Activated naive CD4-positive, alpha-beta T cell treated with Interleukin-2 at 50 U/mL for 16 hours (primary cell): ENCODE measurements around the gene TOR1B.
"Not testable (repeated sequence)": the region's sequence is repeated elsewhere in the genome, so short reads cannot be mapped to it uniquely, and the experiment has no call there.

Source experiments
- DNase-seq: peaks from one replicate; pipeline ENCODE4 v3.0.0-alpha.2; 2020

Gene TOR1B

GRCh38 chr9:129802833-129803675, at the start of gene TOR1B:
TSS of gene TOR1B (plus strand) at chr9:129803184. CDS start at chr9:129803213, 29 bp downstream.
- peak; percentile 92 for DNase-seq

- DNase-seq: no peak
Observed at GRCh38 chr9:129755151-129755550, 47.8 kb upstream of the TOR1B start.

GRCh38 chr9:129756191-129756590, 46.8 kb upstream of the TOR1B start:
- no peak for DNase-seq

- no peak for DNase-seq
Observed at GRCh38 chr9:129757045-129757444, 45.9 kb upstream of the TOR1B start.

GRCh38 chr9:129759319-129759718, 43.7 kb upstream of the TOR1B start:
- DNase-seq: no peak

GRCh38 chr9:129759804-129760502, 43.0 kb upstream of the TOR1B start:
- DNase-seq: no peak

GRCh38 chr9:129760784-129761183, 42.2 kb upstream of the TOR1B start:
- not testable (repeated sequence) for DNase-seq

GRCh38 chr9:129761293-129761900, 41.6 kb upstream of the TOR1B start:
- DNase-seq: no peak

GRCh38 chr9:129761901-129762369, 41.0 kb upstream of the TOR1B start:
- DNase-seq: no peak

GRCh38 chr9:129762370-129762984, 40.5 kb upstream of the TOR1B start:
- not testable (repeated sequence) for DNase-seq

GRCh38 chr9:129762985-129763926, 39.7 kb upstream of the TOR1B start:
- no peak for DNase-seq

GRCh38 chr9:129765764-129766317, 37.1 kb upstream of the TOR1B start:
- no peak for DNase-seq

GRCh38 chr9:129768486-129768885, 34.5 kb upstream of the TOR1B start:
- DNase-seq: no peak

- DNase-seq: no peak
Observed at GRCh38 chr9:129769669-129770068, 33.3 kb upstream of the TOR1B start.

- no peak for DNase-seq
Observed at GRCh38 chr9:129770741-129771140, 32.2 kb upstream of the TOR1B start.

GRCh38 chr9:129773262-129774048, 29.5 kb upstream of the TOR1B start:
- no peak for DNase-seq

GRCh38 chr9:129774791-129775447, 28.1 kb upstream of the TOR1B start:
- no peak for DNase-seq

GRCh38 chr9:129775448-129775798, 27.6 kb upstream of the TOR1B start:
- DNase-seq: no peak

GRCh38 chr9:129776096-129776495, 26.9 kb upstream of the TOR1B start:
- not testable (repeated sequence) for DNase-seq

GRCh38 chr9:129776566-129776937, 26.4 kb upstream of the TOR1B start:
- DNase-seq: no peak
